ENCODE data around the gene CLTB. TPM values are rescaled to one million over a fixed set of nuclear protein-coding genes. Genes with fewer than 3 reads are reported as not detected.

CLTB gene, protein sequence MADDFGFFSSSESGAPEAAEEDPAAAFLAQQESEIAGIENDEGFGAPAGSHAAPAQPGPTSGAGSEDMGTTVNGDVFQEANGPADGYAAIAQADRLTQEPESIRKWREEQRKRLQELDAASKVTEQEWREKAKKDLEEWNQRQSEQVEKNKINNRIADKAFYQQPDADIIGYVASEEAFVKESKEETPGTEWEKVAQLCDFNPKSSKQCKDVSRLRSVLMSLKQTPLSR
- 10 to 100 TPM; 14.2 to 30.9 TPM for total RNA-seq
- polyA plus RNA-seq: 10 to 100 TPM; 46.2 to 49.4 TPM

DNA sequence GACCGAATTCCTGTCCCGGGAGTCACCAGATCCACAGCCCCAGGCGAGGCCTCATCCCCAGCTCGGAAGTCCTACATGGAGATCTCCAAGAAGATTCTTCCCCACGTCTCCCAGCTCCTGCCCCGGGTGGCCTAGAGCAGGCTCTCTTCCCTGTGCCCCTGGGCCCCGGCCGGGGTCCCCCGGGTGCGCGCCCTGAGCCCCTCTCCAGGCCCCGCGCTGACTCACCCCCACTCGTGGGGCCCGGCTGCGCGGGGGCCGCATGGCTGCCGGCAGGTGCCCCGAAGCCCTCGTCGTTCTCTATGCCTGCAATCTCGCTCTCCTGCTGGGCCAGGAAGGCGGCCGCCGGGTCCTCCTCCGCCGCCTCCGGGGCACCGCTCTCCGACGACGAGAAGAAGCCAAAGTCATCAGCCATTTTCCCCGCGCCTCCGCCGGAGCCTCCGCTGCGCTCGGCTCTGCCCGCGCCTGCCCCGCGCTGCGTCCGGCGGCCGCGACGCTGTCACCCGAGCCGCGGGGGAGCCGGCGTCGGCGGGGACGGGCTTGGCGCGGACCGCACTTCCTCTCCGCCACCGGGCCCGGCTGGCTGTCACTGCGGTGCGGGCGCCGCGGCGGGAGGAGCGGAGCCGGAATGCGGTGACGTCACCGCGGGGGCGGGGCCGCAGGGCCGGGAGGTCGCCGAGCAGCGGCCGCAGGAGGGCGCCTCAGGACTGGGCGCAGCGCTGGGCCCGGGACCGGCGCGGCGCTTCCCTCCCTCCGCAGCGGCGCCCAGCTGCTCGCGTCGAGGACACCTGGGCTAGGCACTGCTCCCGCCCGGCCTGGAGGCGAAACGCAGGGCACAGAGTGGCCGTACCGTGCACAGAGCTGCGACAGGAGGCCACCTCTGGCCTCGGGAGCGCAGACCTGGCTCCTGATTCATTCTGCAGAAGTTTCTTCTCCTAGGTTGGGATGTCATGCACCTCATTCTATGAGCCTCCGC is at the start of gene CLTB:
Gene CLTB, minus strand, starts transcription at position 588 of the 973 bp plus-strand sequence. Its CDS starts 176 bp downstream, at position 412.
- 1% methylated on average over 107 of the region's 107 CpGs for WGBS
- H3K4me1 ChIP-seq (ENCODE audit: control insufficient read depth in 4 of 4, insufficient read depth in 4 of 4, low read length in 3 of 4): peaks cover 4 to 19% (median 11%) of the 10 kb centered on the region in 4 donors
- peak within 1 kb of the TSS; percentile 27 to 75 for H3K9ac ChIP-seq (ENCODE audit: low read depth in 1 of 2, low read length in 2 of 2)
- TF ChIP-seq NR2F2 (IDR thresholded peaks at IDR 0.05) (no peak), SP1 (IDR thresholded peaks at IDR 0.05) (no peak), RAD21 (IDR thresholded peaks at IDR 0.05) (peak; percentile 68 to 74)
- TF ChIP-seq, protein P1, sequence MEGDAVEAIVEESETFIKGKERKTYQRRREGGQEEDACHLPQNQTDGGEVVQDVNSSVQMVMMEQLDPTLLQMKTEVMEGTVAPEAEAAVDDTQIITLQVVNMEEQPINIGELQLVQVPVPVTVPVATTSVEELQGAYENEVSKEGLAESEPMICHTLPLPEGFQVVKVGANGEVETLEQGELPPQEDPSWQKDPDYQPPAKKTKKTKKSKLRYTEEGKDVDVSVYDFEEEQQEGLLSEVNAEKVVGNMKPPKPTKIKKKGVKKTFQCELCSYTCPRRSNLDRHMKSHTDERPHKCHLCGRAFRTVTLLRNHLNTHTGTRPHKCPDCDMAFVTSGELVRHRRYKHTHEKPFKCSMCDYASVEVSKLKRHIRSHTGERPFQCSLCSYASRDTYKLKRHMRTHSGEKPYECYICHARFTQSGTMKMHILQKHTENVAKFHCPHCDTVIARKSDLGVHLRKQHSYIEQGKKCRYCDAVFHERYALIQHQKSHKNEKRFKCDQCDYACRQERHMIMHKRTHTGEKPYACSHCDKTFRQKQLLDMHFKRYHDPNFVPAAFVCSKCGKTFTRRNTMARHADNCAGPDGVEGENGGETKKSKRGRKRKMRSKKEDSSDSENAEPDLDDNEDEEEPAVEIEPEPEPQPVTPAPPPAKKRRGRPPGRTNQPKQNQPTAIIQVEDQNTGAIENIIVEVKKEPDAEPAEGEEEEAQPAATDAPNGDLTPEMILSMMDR (IDR thresholded peaks at IDR 0.05; ENCODE audit: low read depth, low read length, missing input control): peak; percentile 83
- DNase-seq (ENCODE audit: low spot score): peak; percentile 96
- H3K4me3 ChIP-seq (ENCODE audit: low read depth in 1 of 3, low read length in 3 of 3): peak within 1 kb of the TSS; percentile 76 to 97 (median 91)
- peak within 1 kb of the TSS; percentile 82 to 84 for H3K27ac ChIP-seq (ENCODE audit: low read depth in 1 of 2, low read length in 2 of 2)
- H3K36me3 ChIP-seq (ENCODE audit: control insufficient read depth in 4 of 4, insufficient read depth in 3 of 4, low read depth in 1 of 4, low read length in 3 of 4): peaks cover 0 to 1% (median 0%) of the 10 kb centered on the region in 4 donors
- no peaks in the 10 kb centered on the region for H3K27me3 ChIP-seq (ENCODE audit: control insufficient read depth in 4 of 4, insufficient read depth in 4 of 4, low read length in 3 of 4)
- H3K9me3 ChIP-seq (ENCODE audit: control insufficient read depth in 4 of 4, low read length in 3 of 4): no peaks in the 10 kb centered on the region

DNA sequence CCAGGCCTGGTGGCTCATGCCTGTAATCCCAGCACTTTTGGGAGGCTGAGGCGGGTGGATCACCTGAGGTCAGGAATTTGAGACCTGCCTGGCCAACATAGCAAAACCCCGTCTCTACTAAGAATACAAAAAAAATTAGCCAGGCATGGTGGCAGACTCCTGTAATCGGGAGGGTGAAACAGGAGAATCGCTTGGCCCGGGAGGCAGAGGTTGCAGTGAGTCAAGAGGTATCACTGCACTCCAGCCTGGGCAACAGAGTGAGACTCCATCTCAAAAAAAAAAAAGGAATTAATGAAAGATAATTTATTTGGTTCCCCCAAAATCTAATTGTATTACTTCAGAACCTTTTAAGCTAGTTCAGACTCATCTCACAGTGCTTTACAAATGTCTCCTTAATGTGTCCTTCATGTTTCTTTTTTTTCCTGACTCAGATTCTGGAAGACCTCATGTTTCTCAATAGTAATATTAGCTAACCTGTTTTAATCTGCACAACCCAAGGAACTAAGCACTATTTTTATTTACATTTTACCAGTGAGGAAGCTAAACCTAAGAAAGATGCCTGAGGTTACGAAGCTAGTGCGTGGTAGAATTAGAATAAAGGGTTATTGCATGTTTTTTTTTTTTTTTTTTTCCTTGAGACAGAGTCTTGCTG is 46.9 kb upstream of the CLTB start:
- Histone ChIP-seq H3K4me1 (ENCODE audit: control insufficient read depth in 4 of 4, insufficient read depth in 4 of 4, low read length in 3 of 4) (peaks cover 11 to 34% (median 30%) of the 10 kb centered on the region in 4 donors), H3K36me3 (ENCODE audit: control insufficient read depth in 4 of 4, insufficient read depth in 3 of 4, low read depth in 1 of 4, low read length in 3 of 4) (no peaks in the 10 kb centered on the region), H3K4me3 (ENCODE audit: low read depth in 1 of 3, low read length in 3 of 3) (no peak overlapping the region), H3K27ac (ENCODE audit: low read depth in 1 of 2, low read length in 2 of 2) (no peak overlapping the region), H3K9me3 (ENCODE audit: control insufficient read depth in 4 of 4, low read length in 3 of 4) (no peaks in the 10 kb centered on the region), H3K9ac (ENCODE audit: low read depth in 1 of 2, low read length in 2 of 2) (no peak overlapping the region), H3K27me3 (ENCODE audit: control insufficient read depth in 4 of 4, insufficient read depth in 4 of 4, low read length in 3 of 4) (no peaks in the 10 kb centered on the region)
- no peak for DNase-seq (ENCODE audit: low spot score)
- TF ChIP-seq SP1 (IDR thresholded peaks at IDR 0.05): no peak
- no peak for TF ChIP-seq FOXA2 (IDR thresholded peaks at IDR 0.05)
- no peak for TF ChIP-seq TAF1 (conservative IDR thresholded peaks at IDR 0.05)
- TF ChIP-seq, protein P1 (IDR thresholded peaks at IDR 0.05; ENCODE audit: low read depth, low read length, missing input control): no peak
- no peak for TF ChIP-seq FOXA1 (IDR thresholded peaks at IDR 0.05)
- no peak for TF ChIP-seq RXRA (IDR thresholded peaks at IDR 0.05)
- TF ChIP-seq NR2F2 (IDR thresholded peaks at IDR 0.05): no peak
- TF ChIP-seq EGR1 (IDR thresholded peaks at IDR 0.05; ENCODE audit: low read depth in 2 of 2): no peak
- TF ChIP-seq JUND (IDR thresholded peaks at IDR 0.05): no peak
- TF ChIP-seq, protein P2, sequence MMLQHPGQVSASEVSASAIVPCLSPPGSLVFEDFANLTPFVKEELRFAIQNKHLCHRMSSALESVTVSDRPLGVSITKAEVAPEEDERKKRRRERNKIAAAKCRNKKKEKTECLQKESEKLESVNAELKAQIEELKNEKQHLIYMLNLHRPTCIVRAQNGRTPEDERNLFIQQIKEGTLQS (IDR thresholded peaks at IDR 0.05): no peak
- no peak for TF ChIP-seq HNF4A (conservative IDR thresholded peaks at IDR 0.05)
- TF ChIP-seq RAD21 (IDR thresholded peaks at IDR 0.05): no peak
- TF ChIP-seq, protein P3, sequence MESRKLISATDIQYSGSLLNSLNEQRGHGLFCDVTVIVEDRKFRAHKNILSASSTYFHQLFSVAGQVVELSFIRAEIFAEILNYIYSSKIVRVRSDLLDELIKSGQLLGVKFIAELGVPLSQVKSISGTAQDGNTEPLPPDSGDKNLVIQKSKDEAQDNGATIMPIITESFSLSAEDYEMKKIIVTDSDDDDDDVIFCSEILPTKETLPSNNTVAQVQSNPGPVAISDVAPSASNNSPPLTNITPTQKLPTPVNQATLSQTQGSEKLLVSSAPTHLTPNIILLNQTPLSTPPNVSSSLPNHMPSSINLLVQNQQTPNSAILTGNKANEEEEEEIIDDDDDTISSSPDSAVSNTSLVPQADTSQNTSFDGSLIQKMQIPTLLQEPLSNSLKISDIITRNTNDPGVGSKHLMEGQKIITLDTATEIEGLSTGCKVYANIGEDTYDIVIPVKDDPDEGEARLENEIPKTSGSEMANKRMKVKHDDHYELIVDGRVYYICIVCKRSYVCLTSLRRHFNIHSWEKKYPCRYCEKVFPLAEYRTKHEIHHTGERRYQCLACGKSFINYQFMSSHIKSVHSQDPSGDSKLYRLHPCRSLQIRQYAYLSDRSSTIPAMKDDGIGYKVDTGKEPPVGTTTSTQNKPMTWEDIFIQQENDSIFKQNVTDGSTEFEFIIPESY (IDR thresholded peaks at IDR 0.05): no peak
- TF ChIP-seq, protein P4, sequence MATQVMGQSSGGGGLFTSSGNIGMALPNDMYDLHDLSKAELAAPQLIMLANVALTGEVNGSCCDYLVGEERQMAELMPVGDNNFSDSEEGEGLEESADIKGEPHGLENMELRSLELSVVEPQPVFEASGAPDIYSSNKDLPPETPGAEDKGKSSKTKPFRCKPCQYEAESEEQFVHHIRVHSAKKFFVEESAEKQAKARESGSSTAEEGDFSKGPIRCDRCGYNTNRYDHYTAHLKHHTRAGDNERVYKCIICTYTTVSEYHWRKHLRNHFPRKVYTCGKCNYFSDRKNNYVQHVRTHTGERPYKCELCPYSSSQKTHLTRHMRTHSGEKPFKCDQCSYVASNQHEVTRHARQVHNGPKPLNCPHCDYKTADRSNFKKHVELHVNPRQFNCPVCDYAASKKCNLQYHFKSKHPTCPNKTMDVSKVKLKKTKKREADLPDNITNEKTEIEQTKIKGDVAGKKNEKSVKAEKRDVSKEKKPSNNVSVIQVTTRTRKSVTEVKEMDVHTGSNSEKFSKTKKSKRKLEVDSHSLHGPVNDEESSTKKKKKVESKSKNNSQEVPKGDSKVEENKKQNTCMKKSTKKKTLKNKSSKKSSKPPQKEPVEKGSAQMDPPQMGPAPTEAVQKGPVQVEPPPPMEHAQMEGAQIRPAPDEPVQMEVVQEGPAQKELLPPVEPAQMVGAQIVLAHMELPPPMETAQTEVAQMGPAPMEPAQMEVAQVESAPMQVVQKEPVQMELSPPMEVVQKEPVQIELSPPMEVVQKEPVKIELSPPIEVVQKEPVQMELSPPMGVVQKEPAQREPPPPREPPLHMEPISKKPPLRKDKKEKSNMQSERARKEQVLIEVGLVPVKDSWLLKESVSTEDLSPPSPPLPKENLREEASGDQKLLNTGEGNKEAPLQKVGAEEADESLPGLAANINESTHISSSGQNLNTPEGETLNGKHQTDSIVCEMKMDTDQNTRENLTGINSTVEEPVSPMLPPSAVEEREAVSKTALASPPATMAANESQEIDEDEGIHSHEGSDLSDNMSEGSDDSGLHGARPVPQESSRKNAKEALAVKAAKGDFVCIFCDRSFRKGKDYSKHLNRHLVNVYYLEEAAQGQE (IDR thresholded peaks at IDR 0.05): no peak
- TF ChIP-seq, protein P5, sequence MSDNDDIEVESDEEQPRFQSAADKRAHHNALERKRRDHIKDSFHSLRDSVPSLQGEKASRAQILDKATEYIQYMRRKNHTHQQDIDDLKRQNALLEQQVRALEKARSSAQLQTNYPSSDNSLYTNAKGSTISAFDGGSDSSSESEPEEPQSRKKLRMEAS (IDR thresholded peaks at IDR 0.05): no peak
- no peak for TF ChIP-seq YY1 (IDR thresholded peaks at IDR 0.05)
- TF ChIP-seq GABPA (IDR thresholded peaks at IDR 0.05 in 1 of 2, conservative IDR thresholded peaks at IDR 0.05 in 1 of 2): no peak
- no peak for TF ChIP-seq HNF4G (IDR thresholded peaks at IDR 0.05)
- 96% methylated on average over 7 of the region's 7 CpGs for WGBS

Data from liver (tissue), 9 donors.